SK-N-SH (cell line): ENCODE data around the gene MAD1L1. TPM values are rescaled to one million over a fixed set of nuclear protein-coding genes. Genes with fewer than 3 reads are reported as not detected.

ENCODE experiments used
- CTCF ChIA-PET: fragments of 300-600, 350-600 bp; formaldehyde crosslinking; extraction: SDS; loops from one replicate; lab custom pipeline; 2021; lab: Yijun Ruan, JAX
- POLR2A ChIA-PET: fragments of 350-600 bp; sonication (Branson Sonifier 250); formaldehyde crosslinking; extraction: SDS; loops from one replicate; lab custom pipeline; 2020; ENCODE audit warnings: antibody characterized with exemption, inconsistent platforms; lab: Yijun Ruan, JAX
- DNase-seq: peaks from one replicate; pipeline ENCODE4 v3.0.0; 2012
- H2AFZ ChIP-seq: fragments of 200-600 bp; sonication (generic); 2 replicates; pipeline ENCODE4 v1.8.1; 2016; ENCODE audit warnings: antibody characterized with exemption, mild to moderate bottlenecking, low read depth
- H3F3A ChIP-seq: fragments of 200-600 bp; sonication (generic); replicated peaks from 2 replicates; pipeline ENCODE3; 2016; ENCODE audit warnings: antibody characterized with exemption, mild to moderate bottlenecking; ENCODE audit not compliant: insufficient read depth
- H3K27ac ChIP-seq, 2 experiments: fragments of 200-500 bp in 1 of 2; fragments of 200-600 bp in 1 of 2; sonication (Bioruptor generic) in 1 of 2; sonication (generic), shearing (Covaris generic) in 1 of 2; 2 replicates each; pipeline versions ENCODE4 v1.5.1 to v1.6.1; 2014 to 2016; ENCODE audit warnings: low read depth in 2 of 2, inconsistent platforms in 1 of 2, low read length in 1 of 2, mild to moderate bottlenecking in 1 of 2, mixed read lengths in 1 of 2
- H3K27me3 ChIP-seq: fragments of 200-600 bp; sonication (generic), shearing (Covaris generic); 2 replicates; pipeline ENCODE4 v1.6.1; 2016; ENCODE audit warnings: mixed run types; ENCODE audit not compliant: insufficient read depth
- H3K36me3 ChIP-seq, 2 experiments: fragments of 200-500 bp in 1 of 2; fragments of 200-600 bp in 1 of 2; sonication (Bioruptor generic) in 1 of 2; sonication (generic) in 1 of 2; replicated peaks in 1 of 2; 2 replicates each; pipeline versions ENCODE3 to v1.5.1; 2014 to 2016; ENCODE audit warnings: low read length in 1 of 2, mild to moderate bottlenecking in 1 of 2; ENCODE audit not compliant: insufficient read depth in 2 of 2, control insufficient read depth in 1 of 2
- H3K4me1 ChIP-seq, 2 experiments: fragments of 200-500 bp in 1 of 2; fragments of 200-600 bp in 1 of 2; sonication (Bioruptor generic) in 1 of 2; sonication (generic), shearing (Covaris generic) in 1 of 2; 2 replicates each; pipeline versions ENCODE4 v1.5.1 to v1.6.1; 2014 to 2016; ENCODE audit warnings: low read depth in 1 of 2, low read length in 1 of 2, mixed run types in 1 of 2; ENCODE audit not compliant: insufficient read depth in 2 of 2, control insufficient read depth in 1 of 2
- H3K4me2 ChIP-seq: fragments of 200-600 bp; sonication (generic), shearing (Covaris generic); 2 replicates; pipeline ENCODE4 v1.6.1; 2017; ENCODE audit warnings: mixed run types
- H3K4me3 ChIP-seq, 2 experiments: fragments of 200-500 bp in 1 of 2; fragments of 200-600 bp in 1 of 2; sonication (Bioruptor generic) in 1 of 2; sonication (generic), shearing (Covaris generic) in 1 of 2; 2 replicates each; pipeline versions ENCODE4 v1.5.1 to v1.8.1; 2014 to 2016; ENCODE audit warnings: low read depth in 2 of 2, inconsistent platforms in 1 of 2, low read length in 1 of 2, mild to moderate bottlenecking in 1 of 2, mixed read lengths in 1 of 2, moderate library complexity in 1 of 2
- H3K79me2 ChIP-seq: fragments of 200-600 bp; sonication (generic); 2 replicates; pipeline ENCODE4 v1.8.1; 2017; ENCODE audit warnings: mild to moderate bottlenecking; ENCODE audit not compliant: insufficient read depth
- H3K9ac ChIP-seq: fragments of 200-600 bp; sonication (generic); 2 replicates; pipeline ENCODE4 v1.6.1; 2017; ENCODE audit warnings: mixed run types
- H3K9me2 ChIP-seq: fragments of 200-600 bp; sonication (generic); 2 replicates; pipeline ENCODE4 v1.6.1; 2017; ENCODE audit warnings: mixed run types
- H3K9me3 ChIP-seq: fragments of 200-600 bp; sonication (generic); 2 replicates; pipeline ENCODE4 v1.6.1; 2017; ENCODE audit warnings: mixed run types, mild to moderate bottlenecking, moderate library complexity
- H4K20me1 ChIP-seq: fragments of 200-600 bp; sonication (generic); 2 replicates; pipeline ENCODE4 v1.6.1; 2017; ENCODE audit warnings: mild to moderate bottlenecking, mixed run types; ENCODE audit not compliant: insufficient read depth
- CHD2 ChIP-seq: fragments of 150-350 bp; IDR thresholded peaks from 2 replicates; pipeline ENCODE4 v1.6.1; 2018; ENCODE audit warnings: low read length; ENCODE audit not compliant: partially characterized antibody
- CTCF ChIP-seq: fragments of 200-600 bp; sonication (generic); IDR thresholded peaks from 2 replicates; pipeline ENCODE4 v1.6.1; 2017; ENCODE audit warnings: antibody characterized with exemption, mild to moderate bottlenecking, moderate library complexity
- EZH2phosphoT487 ChIP-seq: fragments of 200-600 bp; sonication (generic); IDR thresholded peaks from 2 replicates; pipeline ENCODE4 v1.6.1; 2017; ENCODE audit warnings: low read depth, mixed run types, mild to moderate bottlenecking, antibody characterized with exemption, moderate library complexity, borderline replicate concordance
- GABPA ChIP-seq: IDR thresholded peaks from 2 replicates; pipeline ENCODE4 v1.4.0; 2012; ENCODE audit warnings: low read depth, mild to moderate bottlenecking
- GATA2 ChIP-seq: sonication (generic); formaldehyde crosslinking; IDR thresholded peaks from 2 replicates; pipeline ENCODE4 v1.5.0; 2020; ENCODE audit warnings: mild to moderate bottlenecking, missing genetic modification reagents
- MAX ChIP-seq: IDR thresholded peaks from 2 replicates; pipeline ENCODE4 v1.4.0; 2012; ENCODE audit warnings: low read depth
- PBX3 ChIP-seq: IDR thresholded peaks from 2 replicates; pipeline ENCODE4; 2012
- POLR2AphosphoS5 ChIP-seq: IDR thresholded peaks from 2 replicates; pipeline ENCODE4 v1.6.1; 2012; ENCODE audit warnings: low read depth, low read length
- RAD21 ChIP-seq: IDR thresholded peaks from 2 replicates; pipeline ENCODE4 v1.6.1; 2012; ENCODE audit warnings: mild to moderate bottlenecking, low read length
- REST ChIP-seq: IDR thresholded peaks from 2 replicates; pipeline ENCODE4 v1.6.1; 2012; ENCODE audit warnings: mild to moderate bottlenecking, low read depth, low read length, moderate library complexity
- SIN3A ChIP-seq: IDR thresholded peaks from 2 replicates; pipeline ENCODE4 v1.6.1; 2012; ENCODE audit warnings: low read depth, mild to moderate bottlenecking, low read length, moderate library complexity, borderline replicate concordance
- SMC3 ChIP-seq: IDR thresholded peaks from 2 replicates; pipeline ENCODE4 v1.6.1; 2012; ENCODE audit warnings: low read depth, low read length, improper control_type of control experiment
- TAF1 ChIP-seq: IDR thresholded peaks from 2 replicates; pipeline ENCODE4 v1.6.1; 2012; ENCODE audit warnings: low read depth, mild to moderate bottlenecking, low read length, moderate library complexity, borderline replicate concordance
- ZBTB33 ChIP-seq: IDR thresholded peaks from 2 replicates; pipeline ENCODE4 v1.4.0; 2012; ENCODE audit warnings: low read depth, borderline replicate concordance
- WGBS: methylation state at CpG from one replicate; pipeline ENCODE4 v1.1.6; 2017; ENCODE audit warnings: low lambda C conversion rate; 5-methylcytosine and 5-hydroxymethylcytosine counted together
- polyA plus RNA-seq, 3 experiments: library from polyadenylated mRNA; depleted of rRNA; stranded (reverse); fragments of >200 nt; gene quantifications; 2 replicates each; pipeline ENCODE4 v1.2.3, GENCODE V29; 2012

Gene MAD1L1
- polyA plus RNA-seq, 1 of the 3 experiments (the other 2 are of a cell fraction) = 46.2 TPM

- TF ChIP-seq GATA2 (no peak), MAX (no peak), POLR2AphosphoS5 (no peak), RAD21 (no peak), EZH2phosphoT487 (no peak)
- TF ChIP-seq, all 33 proteins: peak for 0
These were observed 135.9 kb downstream of the MAD1L1 start (continued) for GRCh38 chr7:2096692-2097387.

GRCh38 chr7:2095436-2095835 is 137.3 kb downstream of the MAD1L1 start:
- Histone ChIP-seq H3F3A (no peaks in the 10 kb centered on the region), H3K27ac (no peak overlapping the region), H2AFZ (no peak overlapping the region), H3K9ac (no peak overlapping the region), H3K4me3 (no peak overlapping the region), H3K9me2 (no peaks in the 10 kb centered on the region), H3K4me1 (peaks cover 10 to 27% of the 10 kb centered on the region in 2 experiments; a peak in 3 of 4 replicates), H3K4me2 (no peak overlapping the region), H3K36me3 (no peaks in the 10 kb centered on the region), H4K20me1 (no peaks in the 10 kb centered on the region), H3K79me2 (no peaks in the 10 kb centered on the region; the same call in 1 of the 2 replicates), H3K9me3 (no peaks in the 10 kb centered on the region), H3K27me3 (no peaks in the 10 kb centered on the region)
- TF ChIP-seq CTCF (no peak), GATA2 (no peak), PBX3 (no peak), TAF1 (no peak), SIN3A (no peak), REST (no peak), SMC3 (no peak), ZBTB33 (no peak), GABPA (no peak), RAD21 (no peak), CHD2 (no peak), EZH2phosphoT487 (no peak)
- ChIA-PET POLR2A (no interaction called here), CTCF (interaction anchor here (1.0 kb wide), 1 partner anchor 13 kb away, joined by 3 read pairs; no protein-coding TSS in a partner anchor)
- 95% methylated on average over 20 of the region's 20 CpGs for WGBS
- DNase-seq = no peak
